HEK293T (cell line): ENCODE measurements around the gene CRYL1.

ENCODE experiments used
- BHLHE40 ChIP-seq: fragments of 450-650 bp; IDR thresholded peaks from 2 replicates; pipeline ENCODE4 v1.6.1; 2016; ENCODE audit warnings: mild to moderate bottlenecking, moderate library complexity, borderline replicate concordance
- FOXA1 ChIP-seq: fragments of 450-650 bp; IDR thresholded peaks from 2 replicates; pipeline ENCODE4 v1.6.1; 2016; ENCODE audit warnings: mild to moderate bottlenecking
- FOXK2 ChIP-seq: fragments of 450-650 bp; IDR thresholded peaks from 2 replicates; pipeline ENCODE4 v1.6.1; 2016; ENCODE audit warnings: mild to moderate bottlenecking
- LEF1 ChIP-seq: fragments of 450-650 bp; IDR thresholded peaks from 2 replicates; pipeline ENCODE4 v1.6.1; 2017; ENCODE audit warnings: mild to moderate bottlenecking, borderline replicate concordance
- PKNOX1 ChIP-seq: fragments of 450-650 bp; IDR thresholded peaks from 2 replicates; pipeline ENCODE4 v1.6.1; 2016
- SUZ12 ChIP-seq: fragments of 450-650 bp; IDR thresholded peaks from 2 replicates; pipeline ENCODE4 v1.6.1; 2016; ENCODE audit warnings: mild to moderate bottlenecking

- no peak for TF ChIP-seq FOXA1
- TF ChIP-seq PKNOX1 = no peak
- no peak for TF ChIP-seq SUZ12
- no peak for TF ChIP-seq FOXK2
- no peak for TF ChIP-seq LEF1
- TF ChIP-seq BHLHE40 = no peak
Measured at GRCh38 chr13:20400774-20401173, 124.9 kb downstream of the CRYL1 start.
